Keratinocyte (primary cell): ENCODE data around the gene CAND2. TPM values are rescaled to one million over a fixed set of nuclear protein-coding genes. Genes with fewer than 3 reads are reported as not detected.

Experiments used
- DNase-seq: peaks from one replicate; pipeline ENCODE4 v3.0.0-alpha.2; 2011; ENCODE audit warnings: low read depth, missing footprints, low spot score
- FAIRE-seq: peaks from 2 replicates; lab custom pipeline; 2011; peaks lifted over from hg19 to GRCh38; lab: Jason Lieb, UNC
- H2AFZ ChIP-seq: 2 replicates; pipeline ENCODE4 v1.6.0; 2012; ENCODE audit warnings: low read length, control low read depth, inconsistent platforms; ENCODE audit not compliant: control insufficient read depth
- H3K27ac ChIP-seq: 2 replicates; pipeline ENCODE4 v1.5.1; 2011; ENCODE audit warnings: low read length; ENCODE audit not compliant: control insufficient read depth, insufficient read depth
- H3K27me3 ChIP-seq: 3 replicates; pipeline ENCODE4 v1.6.0; 2011; ENCODE audit warnings: low read length; ENCODE audit not compliant: control insufficient read depth, insufficient read depth; ENCODE audit errors: extremely low read depth
- H3K36me3 ChIP-seq, 2 experiments: 2 replicates in 1 of 2; 3 replicates in 1 of 2; pipeline ENCODE4 v1.5.1; 2011; ENCODE audit warnings: low read length in 2 of 2, mild to moderate bottlenecking in 1 of 2; ENCODE audit not compliant: control insufficient read depth in 2 of 2, insufficient read depth in 2 of 2; ENCODE audit errors: extremely low read depth in 1 of 2
- H3K4me1 ChIP-seq: 3 replicates; pipeline ENCODE4 v1.5.1; 2011; ENCODE audit warnings: low read length; ENCODE audit not compliant: control insufficient read depth, insufficient read depth; ENCODE audit errors: extremely low read depth
- H3K4me2 ChIP-seq: 3 replicates; pipeline ENCODE4 v1.6.0; 2011; ENCODE audit warnings: low read depth, low read length; ENCODE audit not compliant: control insufficient read depth, insufficient read depth; ENCODE audit errors: extremely low read depth
- H3K4me3 ChIP-seq, 3 experiments: fragments of 200-600 bp in 1 of 3; sonication (generic) in 1 of 3; 2 replicates in 2 of 3; 3 replicates in 1 of 3; pipeline ENCODE4 v1.5.1; 2011 to 2016; ENCODE audit warnings: low read length in 3 of 3, mild to moderate bottlenecking in 3 of 3, control low read depth in 2 of 3, inconsistent platforms in 1 of 3, low read depth in 1 of 3, mixed read lengths in 1 of 3, mixed run types in 1 of 3, moderate library complexity in 1 of 3; ENCODE audit not compliant: control insufficient read depth in 2 of 3, insufficient read depth in 2 of 3; ENCODE audit errors: extremely low read depth in 1 of 3
- H3K79me2 ChIP-seq: 2 replicates; pipeline ENCODE4 v1.6.0; 2012; ENCODE audit warnings: low read length; ENCODE audit not compliant: control insufficient read depth, insufficient read depth
- H3K9ac ChIP-seq: 3 replicates; pipeline ENCODE4 v1.6.0; 2011; ENCODE audit warnings: low read length; ENCODE audit not compliant: control insufficient read depth, insufficient read depth; ENCODE audit errors: extremely low read depth
- H3K9me1 ChIP-seq: 3 replicates; pipeline ENCODE4 v1.6.0; 2011; ENCODE audit warnings: low read length; ENCODE audit not compliant: control insufficient read depth, insufficient read depth; ENCODE audit errors: extremely low read depth
- H3K9me3 ChIP-seq: 2 replicates; pipeline ENCODE4 v1.5.1; 2012; ENCODE audit warnings: low read depth, low read length; ENCODE audit not compliant: control insufficient read depth
- H4K20me1 ChIP-seq: 3 replicates; pipeline ENCODE4 v1.6.0; 2011; ENCODE audit warnings: low read length; ENCODE audit not compliant: control insufficient read depth, insufficient read depth; ENCODE audit errors: extremely low read depth
- CTCF ChIP-seq, 3 experiments: IDR thresholded peaks in 1 of 3; conservative IDR thresholded peaks in 1 of 3; optimal IDR thresholded peaks in 1 of 3; 2 replicates in 2 of 3; 3 replicates in 1 of 3; pipeline versions ENCODE3 to v1.5.1; 2011; ENCODE audit warnings: low read length in 3 of 3, mild to moderate bottlenecking in 3 of 3, moderate library complexity in 2 of 3, control low read depth in 1 of 3, inconsistent platforms in 1 of 3; ENCODE audit not compliant: insufficient read depth in 2 of 3; ENCODE audit errors: extremely low read depth in 1 of 3
- EZH2 ChIP-seq: IDR thresholded peaks from one replicate; pipeline ENCODE4 v1.6.1; 2012; ENCODE audit warnings: inconsistent platforms, mild to moderate bottlenecking, low read length, moderate library complexity
- dilution Hi-C: fragments of 300-500 bp; cut with MboI; formaldehyde crosslinking; loops from one replicate; pipeline ENCODE4 v1.7.0; 2020; ENCODE audit warnings: low sequenced_read_pairs; ENCODE audit not compliant: extremely low pct_ligation_motif_present
- polyA plus RNA-seq, 5 experiments: library from polyadenylated mRNA; depleted of rRNA in 3 of 5; stranded (reverse) in 3 of 5; stranded (forward) in 1 of 5; unstranded in 1 of 5; fragments of >200 nt; gene quantifications; 1 replicate in 1 of 5; 2 replicates in 3 of 5; 3 replicates in 1 of 5; pipeline versions ENCODE4 v1.2.1 to v1.2.3, GENCODE V29; 2011 to 2012; ENCODE audit warnings: missing spikeins in 2 of 5, low read depth in 1 of 5, low replicate concordance in 1 of 5

The CAND2 gene
- polyA plus RNA-seq, 1 donor (not counting 4 experiments of a cell fraction or from before 2014, with no cell fraction given): 0.05 TPM

DNA sequence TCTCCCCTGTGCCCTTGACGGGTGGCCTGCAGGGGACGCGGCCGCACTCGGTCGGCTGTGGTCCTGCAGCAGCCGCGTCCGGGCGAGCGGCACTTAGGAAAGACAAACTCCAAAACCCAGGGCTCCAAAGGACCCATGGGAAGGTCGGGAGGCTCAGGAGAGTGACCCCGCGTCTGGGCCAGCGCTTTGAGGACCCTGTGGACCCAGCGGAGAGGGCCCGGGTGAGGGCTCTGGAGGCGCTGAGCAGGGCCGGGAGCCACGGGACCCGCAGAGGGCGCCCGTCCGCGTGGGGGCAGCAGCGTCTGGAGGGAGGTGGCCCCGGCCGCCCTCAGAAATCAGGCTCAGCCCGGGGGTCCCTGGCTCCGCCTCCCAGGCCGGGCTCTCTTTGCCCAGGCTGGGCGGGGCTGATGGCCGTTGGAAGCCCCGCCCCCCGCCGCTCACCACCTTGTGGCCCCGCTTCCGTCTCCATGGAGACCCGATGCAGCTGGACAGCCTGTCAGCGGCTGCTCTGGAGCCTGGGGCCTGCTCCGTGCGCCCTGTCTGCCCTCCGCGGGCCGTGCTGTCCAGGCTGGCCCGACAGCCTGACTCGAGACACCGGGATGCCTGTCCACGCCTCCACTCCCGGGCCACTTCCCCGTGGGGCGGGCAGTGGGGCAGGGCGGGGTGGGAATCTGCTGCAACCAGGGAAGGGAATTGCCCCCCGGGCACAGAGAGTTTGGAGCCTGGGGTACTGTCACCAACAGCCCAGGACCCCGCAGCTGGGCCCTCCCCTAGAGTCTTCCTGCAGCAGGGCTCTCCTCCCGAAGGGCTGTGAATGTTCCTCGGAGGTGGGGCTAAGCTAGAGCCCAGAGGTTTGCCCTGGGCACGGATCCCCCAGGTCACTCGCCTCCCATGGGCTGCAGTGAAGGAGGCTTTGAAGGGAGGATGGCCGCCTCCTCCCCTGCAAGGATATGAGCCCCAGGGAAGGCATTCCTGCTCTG, 79.7 kb downstream of the CAND2 start:
- FAIRE-seq (no peak), DNase-seq (no peak)
- Histone ChIP-seq H3K27ac (no peak overlapping the region), H3K9me3 (no peaks in the 10 kb centered on the region), H3K4me3 (no peak overlapping the region), H3K27me3 (peaks cover 35% of the 10 kb centered on the region), H3K9ac (no peak overlapping the region), H3K9me1 (no peaks in the 10 kb centered on the region), H2AFZ (no peak overlapping the region), H3K4me1 (no peaks in the 10 kb centered on the region), H3K79me2 (no peaks in the 10 kb centered on the region), H3K4me2 (no peak overlapping the region), H4K20me1 (no peaks in the 10 kb centered on the region), H3K36me3 (no peaks in the 10 kb centered on the region)
- TF ChIP-seq CTCF (optimal IDR thresholded peaks at IDR 0.05 in 1 of 3, IDR thresholded peaks at IDR 0.05 in 1 of 3, conservative IDR thresholded peaks at IDR 0.05 in 1 of 3; ENCODE audit: extremely low read depth in 1 of 3, insufficient read depth in 2 of 3, low read length in 3 of 3): peak in 2 of 3 experiments; percentile 7 to 43
- TF ChIP-seq EZH2: no peak
- dilution Hi-C loops: no loop called here

- Histone ChIP-seq H3K4me1 (no peaks in the 10 kb centered on the region), H3K27ac (no peak overlapping the region), H3K79me2 (no peaks in the 10 kb centered on the region), H3K4me3 (no peak overlapping the region), H3K9me1 (no peaks in the 10 kb centered on the region), H3K36me3 (no peaks in the 10 kb centered on the region), H4K20me1 (no peaks in the 10 kb centered on the region), H3K27me3 (peaks cover 27% of the 10 kb centered on the region), H3K4me2 (no peak overlapping the region), H2AFZ (no peak overlapping the region), H3K9ac (no peak overlapping the region), H3K9me3 (no peaks in the 10 kb centered on the region)
- DNase-seq: no peak
- dilution Hi-C loops: no loop called here
- TF ChIP-seq CTCF (optimal IDR thresholded peaks at IDR 0.05 in 1 of 3, IDR thresholded peaks at IDR 0.05 in 1 of 3, conservative IDR thresholded peaks at IDR 0.05 in 1 of 3; ENCODE audit: extremely low read depth in 1 of 3, insufficient read depth in 2 of 3, low read length in 3 of 3) (no peak), EZH2 (no peak)
- no peak for FAIRE-seq
These were observed 80.6 kb downstream of the CAND2 start for GRCh38 chr3:12877040-12877439.
